ENCODE measurements around the gene RORC.

DNA sequence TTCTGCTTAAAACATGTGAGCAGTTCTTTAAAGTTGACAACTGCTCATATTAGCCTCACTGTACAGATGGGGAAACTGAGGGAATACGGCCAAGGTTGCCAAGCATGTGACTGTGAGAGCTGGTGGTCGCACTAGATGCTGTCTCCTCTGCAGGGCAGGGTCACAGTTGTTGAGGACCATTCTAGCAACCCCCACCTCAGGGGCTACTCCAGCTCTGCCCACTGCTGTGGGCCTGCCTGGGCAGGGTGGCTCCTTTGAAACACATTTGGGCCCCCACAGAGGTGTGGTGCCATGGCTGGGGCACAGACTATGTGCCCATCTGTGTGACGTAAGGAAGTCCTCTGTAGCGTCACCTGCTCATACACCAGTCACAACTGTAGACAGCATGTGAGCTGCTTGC, 21.1 kb upstream of the RORC start:
- TF ChIP-seq, protein P1, sequence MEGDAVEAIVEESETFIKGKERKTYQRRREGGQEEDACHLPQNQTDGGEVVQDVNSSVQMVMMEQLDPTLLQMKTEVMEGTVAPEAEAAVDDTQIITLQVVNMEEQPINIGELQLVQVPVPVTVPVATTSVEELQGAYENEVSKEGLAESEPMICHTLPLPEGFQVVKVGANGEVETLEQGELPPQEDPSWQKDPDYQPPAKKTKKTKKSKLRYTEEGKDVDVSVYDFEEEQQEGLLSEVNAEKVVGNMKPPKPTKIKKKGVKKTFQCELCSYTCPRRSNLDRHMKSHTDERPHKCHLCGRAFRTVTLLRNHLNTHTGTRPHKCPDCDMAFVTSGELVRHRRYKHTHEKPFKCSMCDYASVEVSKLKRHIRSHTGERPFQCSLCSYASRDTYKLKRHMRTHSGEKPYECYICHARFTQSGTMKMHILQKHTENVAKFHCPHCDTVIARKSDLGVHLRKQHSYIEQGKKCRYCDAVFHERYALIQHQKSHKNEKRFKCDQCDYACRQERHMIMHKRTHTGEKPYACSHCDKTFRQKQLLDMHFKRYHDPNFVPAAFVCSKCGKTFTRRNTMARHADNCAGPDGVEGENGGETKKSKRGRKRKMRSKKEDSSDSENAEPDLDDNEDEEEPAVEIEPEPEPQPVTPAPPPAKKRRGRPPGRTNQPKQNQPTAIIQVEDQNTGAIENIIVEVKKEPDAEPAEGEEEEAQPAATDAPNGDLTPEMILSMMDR (IDR thresholded peaks at IDR 0.05) = no peak
- TF ChIP-seq POLR2A (IDR thresholded peaks at IDR 0.05) = no peak

Data from testis (tissue), 2 donors.